VCaP (cell line): ENCODE results near the gene MACROD2.

Experiments
- H3K27ac ChIP-seq: fragments of 450-650 bp; 2 replicates; pipeline ENCODE4 v1.5.1; 2017
- CTCF ChIP-seq: fragments of 450-650 bp; conservative IDR thresholded peaks from 2 replicates; pipeline ENCODE4 v1.5.1; 2017; ENCODE audit warnings: mild to moderate bottlenecking, moderate library complexity

Gene MACROD2

GRCh38 chr20:15860850-15861249 lies 1865.5 kb downstream of the MACROD2 start:
- TF ChIP-seq CTCF = no peak

GRCh38 chr20:15862178-15862577 lies 1866.9 kb downstream of the MACROD2 start:
- peak overlapping the region; percentile 19; the same call in 1 of the 2 replicates for H3K27ac ChIP-seq
- no peak for TF ChIP-seq CTCF

More at GRCh38 chr20:15860850-15861249, 1865.5 kb downstream of the MACROD2 start:
- no peak overlapping the region for H3K27ac ChIP-seq

GRCh38 chr20:15863735-15864134 lies 1868.4 kb downstream of the MACROD2 start:
- no peak for TF ChIP-seq CTCF
- no peak overlapping the region for H3K27ac ChIP-seq

- no peak overlapping the region for H3K27ac ChIP-seq
- TF ChIP-seq CTCF = no peak
Measured at GRCh38 chr20:15865553-15865952, 1870.2 kb downstream of the MACROD2 start.

- H3K27ac ChIP-seq = no peak overlapping the region
- TF ChIP-seq CTCF = no peak
Measured at GRCh38 chr20:15866916-15867730, 1871.8 kb downstream of the MACROD2 start.

- peak; percentile 66; the same call in 1 of the 2 replicates for TF ChIP-seq CTCF
- H3K27ac ChIP-seq = no peak overlapping the region
Measured at GRCh38 chr20:15867899-15868298, 1872.6 kb downstream of the MACROD2 start.

- H3K27ac ChIP-seq = no peak overlapping the region
- no peak for TF ChIP-seq CTCF
Measured at GRCh38 chr20:15875446-15875845, 1880.1 kb downstream of the MACROD2 start.
